Natural killer cell (primary cell): ENCODE data around the gene LYG2. TPM values are rescaled to one million over a fixed set of nuclear protein-coding genes. Genes with fewer than 3 reads are reported as not detected.
"Not testable (repeated sequence)": the region's sequence is repeated elsewhere in the genome, so short reads cannot be mapped to it uniquely, and the experiment has no call there.

Experiments used
- ATAC-seq, 3 donors: fragments of 150-1000 bp in 2 of 3; fragments of 200-7000 bp in 1 of 3; cut with Tn5 transposase; 1 replicate in 1 of 3; 2 replicates in 2 of 3; pipeline ENCODE4 v1.10.0; 2021; ENCODE audit warnings: mild to moderate bottlenecking in 2 of 3, moderate library complexity in 2 of 3
- DNase-seq, 2 donors: peaks; one replicate each; pipeline versions ENCODE4 v3.0.0 to v3.0.0-alpha.2; 2013 to 2021; ENCODE audit warnings: mixed read lengths in 1 of 2
- H3K27ac ChIP-seq: one replicate; pipeline ENCODE4 v1.5.1; 2013; ENCODE audit warnings: mild to moderate bottlenecking, low read length
- H3K27me3 ChIP-seq: one replicate; pipeline ENCODE4 v1.6.1; 2013; ENCODE audit warnings: low read length; ENCODE audit not compliant: control insufficient read depth, insufficient read depth
- H3K36me3 ChIP-seq: one replicate; pipeline ENCODE4 v1.6.1; 2013; ENCODE audit warnings: low read length; ENCODE audit not compliant: control insufficient read depth, insufficient read depth
- H3K4me1 ChIP-seq: one replicate; pipeline ENCODE4 v1.6.1; 2013; ENCODE audit warnings: low read length; ENCODE audit not compliant: control insufficient read depth, insufficient read depth
- H3K4me3 ChIP-seq: one replicate; pipeline ENCODE4 v1.5.1; 2013; ENCODE audit warnings: low read length
- H3K9me3 ChIP-seq: one replicate; pipeline ENCODE4 v1.6.1; 2013; ENCODE audit warnings: low read length; ENCODE audit not compliant: control insufficient read depth, insufficient read depth
- H3K27ac Mint-ChIP-seq, 2 donors: one replicate each; pipeline ENCODE4 v1.8.0; 2022; ENCODE audit warnings: mild to moderate bottlenecking in 2 of 2, mixed read lengths in 2 of 2, moderate library complexity in 1 of 2
- H3K27me3 Mint-ChIP-seq, 2 donors: one replicate each; pipeline ENCODE4 v1.8.0; 2022; ENCODE audit warnings: low read depth in 2 of 2, mixed read lengths in 2 of 2
- H3K36me3 Mint-ChIP-seq: one replicate; pipeline ENCODE4 v1.8.0; 2022; ENCODE audit warnings: mixed read lengths
- H3K4me1 Mint-ChIP-seq, 2 donors: one replicate each; pipeline ENCODE4 v1.8.0; 2022; ENCODE audit warnings: mixed read lengths in 2 of 2
- H3K4me3 Mint-ChIP-seq: one replicate; pipeline ENCODE4 v1.8.0; 2022; ENCODE audit warnings: mild to moderate bottlenecking, moderate library complexity, mixed read lengths
- H3K9me3 Mint-ChIP-seq, 2 donors: one replicate each; pipeline ENCODE4 v1.8.0; 2022; ENCODE audit warnings: mixed read lengths in 2 of 2
- CTCF ChIP-seq: fragments of 200-600 bp; IDR thresholded peaks from one replicate; pipeline ENCODE4 v1.8.0; 2022; ENCODE audit warnings: antibody characterized with exemption
- WGBS: methylation state at CpG from one replicate; pipeline ENCODE4 v1.1.7; 2013; ENCODE audit warnings: missing lambda C conversion rate; ENCODE audit not compliant: insufficient coverage; 5-methylcytosine and 5-hydroxymethylcytosine counted together
- intact Hi-C: fragments of 100-400 bp; cut with micrococcal nuclease; formaldehyde crosslinking; loops from one replicate; pipeline ENCODE4 v1.14.2; 2022
- total RNA-seq, 4 donors: library from RNA; stranded (reverse); fragments of 120-200 nt in 1 of 4; gene quantifications; one replicate each; pipeline versions ENCODE4 v1.2.3 to v1.2.4, GENCODE V29; 2013 to 2022

LYG2 gene
- total RNA-seq: not detected
- total RNA-seq (2013): not detected

GRCh38 chr2:99255491-99256318 is at the start of gene LYG2:
Gene LYG2, minus strand, starts transcription at chr2:99255666. Its CDS starts 1,406 bp downstream, at chr2:99254260.
- H3K4me1 Mint-ChIP-seq: no peaks in the 10 kb centered on the region
- intact Hi-C loops: no loop called here
- Histone ChIP-seq H3K9me3 (no peaks in the 10 kb centered on the region), H3K27ac (no peak within 1 kb of the TSS), H3K4me1 (no peaks in the 10 kb centered on the region), H3K4me3 (no peak within 1 kb of the TSS), H3K27me3 (no peaks in the 10 kb centered on the region), H3K36me3 (no peaks in the 10 kb centered on the region)
- TF ChIP-seq CTCF: no peak
- ATAC-seq (no peak), DNase-seq (no peak)
- 44% methylated on average over 5 of the region's 7 CpGs for WGBS
- H3K36me3 Mint-ChIP-seq: no peaks in the 10 kb centered on the region
- H3K27me3 Mint-ChIP-seq: peaks cover 0 to 4% of the 10 kb centered on the region in 2 donors
- no peaks in the 10 kb centered on the region for H3K9me3 Mint-ChIP-seq
- H3K27ac Mint-ChIP-seq: no peak within 1 kb of the TSS
- H3K4me3 Mint-ChIP-seq: no peak within 1 kb of the TSS

GRCh38 chr2:99301097-99301496 is 45.6 kb upstream of the LYG2 start, which contains the start of gene LYG1:
Gene LYG1, minus strand, starts transcription at chr2:99301197. Its CDS starts 5,527 bp downstream, at chr2:99295670.
- H3K9me3 ChIP-seq, H3K4me1 Mint-ChIP-seq, H3K27me3 Mint-ChIP-seq, H3K27ac ChIP-seq, intact Hi-C loops, H3K27ac Mint-ChIP-seq, DNase-seq, H3K9me3 Mint-ChIP-seq, H3K4me3 ChIP-seq, H3K36me3 ChIP-seq, ATAC-seq, H3K4me3 Mint-ChIP-seq, H3K4me1 ChIP-seq, H3K27me3 ChIP-seq, H3K36me3 Mint-ChIP-seq: not testable (repeated sequence)
- WGBS: no CpG with 5 or more reads among the region's 2 CpGs

- Mint-ChIP-seq H3K4me3 (no peak overlapping the region), H3K36me3 (no peaks in the 10 kb centered on the region), H3K4me1 (no peaks in the 10 kb centered on the region), H3K9me3 (no peaks in the 10 kb centered on the region), H3K27me3 (no peaks in the 10 kb centered on the region), H3K27ac (no peak overlapping the region)
- no peak for TF ChIP-seq CTCF
- intact Hi-C loops: no loop called here
- DNase-seq: no peak
- no peaks in the 10 kb centered on the region for H3K36me3 ChIP-seq
- no peaks in the 10 kb centered on the region for H3K27me3 ChIP-seq
- H3K4me3 ChIP-seq: no peak overlapping the region
- no peak for ATAC-seq
- no peaks in the 10 kb centered on the region for H3K4me1 ChIP-seq
- 98% methylated on average over 6 of the region's 7 CpGs for WGBS
- no peak overlapping the region for H3K27ac ChIP-seq
- no peaks in the 10 kb centered on the region for H3K9me3 ChIP-seq
Measured at GRCh38 chr2:99299580-99299979, 44.1 kb upstream of the LYG2 start.

- intact Hi-C loops: no loop called here
- no peak for DNase-seq
- WGBS: 97% methylated on average over 2 of the region's 2 CpGs
- TF ChIP-seq CTCF: no peak
- Mint-ChIP-seq H3K36me3 (no peaks in the 10 kb centered on the region), H3K4me1 (no peaks in the 10 kb centered on the region), H3K27me3 (no peaks in the 10 kb centered on the region), H3K4me3 (no peak overlapping the region), H3K9me3 (no peaks in the 10 kb centered on the region), H3K27ac (no peak overlapping the region)
- Histone ChIP-seq H3K9me3 (no peaks in the 10 kb centered on the region), H3K36me3 (no peaks in the 10 kb centered on the region), H3K27ac (no peak overlapping the region), H3K4me3 (no peak overlapping the region), H3K4me1 (no peaks in the 10 kb centered on the region), H3K27me3 (no peaks in the 10 kb centered on the region)
- ATAC-seq: no peak
Measured at GRCh38 chr2:99297994-99298393, 42.5 kb upstream of the LYG2 start.
